PC-3 (cell line): ENCODE results near the gene FAM114A1.

ENCODE experiments used
- EZH2 ChIP-seq: fragments of 300-600 bp; sonication (generic); IDR thresholded peaks from one replicate; pipeline ENCODE4 v1.6.1; 2017; ENCODE audit warnings: antibody characterized with exemption, mild to moderate bottlenecking, low read length; ENCODE audit not compliant: unreplicated experiment
- EZH2phosphoT487 ChIP-seq: fragments of 300-600 bp; sonication (generic); IDR thresholded peaks from 2 replicates; pipeline ENCODE4 v1.6.1; 2018; ENCODE audit warnings: mild to moderate bottlenecking, antibody characterized with exemption, low read length, borderline replicate concordance
- TF ChIP-seq, protein P1 (sequence below): fragments of 300-600 bp; sonication (generic); conservative IDR thresholded peaks from 2 replicates; pipeline ENCODE4 v1.5.1; 2017; ENCODE audit warnings: antibody characterized with exemption, low read depth, mild to moderate bottlenecking, low read length

GRCh38 chr4:38935391-38936073 is 67.9 kb downstream of the FAM114A1 start:
- TF ChIP-seq, protein P1, sequence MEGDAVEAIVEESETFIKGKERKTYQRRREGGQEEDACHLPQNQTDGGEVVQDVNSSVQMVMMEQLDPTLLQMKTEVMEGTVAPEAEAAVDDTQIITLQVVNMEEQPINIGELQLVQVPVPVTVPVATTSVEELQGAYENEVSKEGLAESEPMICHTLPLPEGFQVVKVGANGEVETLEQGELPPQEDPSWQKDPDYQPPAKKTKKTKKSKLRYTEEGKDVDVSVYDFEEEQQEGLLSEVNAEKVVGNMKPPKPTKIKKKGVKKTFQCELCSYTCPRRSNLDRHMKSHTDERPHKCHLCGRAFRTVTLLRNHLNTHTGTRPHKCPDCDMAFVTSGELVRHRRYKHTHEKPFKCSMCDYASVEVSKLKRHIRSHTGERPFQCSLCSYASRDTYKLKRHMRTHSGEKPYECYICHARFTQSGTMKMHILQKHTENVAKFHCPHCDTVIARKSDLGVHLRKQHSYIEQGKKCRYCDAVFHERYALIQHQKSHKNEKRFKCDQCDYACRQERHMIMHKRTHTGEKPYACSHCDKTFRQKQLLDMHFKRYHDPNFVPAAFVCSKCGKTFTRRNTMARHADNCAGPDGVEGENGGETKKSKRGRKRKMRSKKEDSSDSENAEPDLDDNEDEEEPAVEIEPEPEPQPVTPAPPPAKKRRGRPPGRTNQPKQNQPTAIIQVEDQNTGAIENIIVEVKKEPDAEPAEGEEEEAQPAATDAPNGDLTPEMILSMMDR = no peak
- TF ChIP-seq EZH2 = no peak
- no peak for TF ChIP-seq EZH2phosphoT487
